Endothelial cell of umbilical vein (primary cell): ENCODE data around the gene EVA1A. TPM values are rescaled to one million over a fixed set of nuclear protein-coding genes. Genes with fewer than 3 reads are reported as not detected.

Experiments
- BruUV-seq: library from RNA; stranded (reverse); fragments of 400-500 nt; replicated peaks from 2 replicates; lab custom pipeline; 2021; lab: Mats Ljungman, UMichigan
- CTCF ChIA-PET: fragments of 300-600, 350-600 bp; sonication (Branson Sonifier 250); formaldehyde crosslinking; loops from one replicate; lab custom pipeline; 2021; ENCODE audit warnings: antibody characterized with exemption, inconsistent platforms; lab: Charles Lee
- POLR2A ChIA-PET: fragments of 300-600, 350-600 bp; sonication (Branson Sonifier 250); formaldehyde crosslinking; loops from one replicate; lab custom pipeline; 2021; ENCODE audit warnings: antibody characterized with exemption, inconsistent platforms; lab: Charles Lee
- DNase-seq: peaks from one replicate; pipeline ENCODE4 v3.0.0-alpha.2; 2011; ENCODE audit warnings: low read depth, low spot score
- FAIRE-seq: peaks from 2 replicates; lab custom pipeline; 2011; peaks lifted over from hg19 to GRCh38; lab: Jason Lieb, UNC
- H2AFZ ChIP-seq: 2 replicates; pipeline ENCODE4 v1.6.0; 2012; ENCODE audit warnings: low read depth, low read length, control low read depth, inconsistent platforms
- H3K27ac ChIP-seq: 2 replicates; pipeline ENCODE4 v1.5.1; 2011; ENCODE audit warnings: low read depth, mild to moderate bottlenecking, control low read depth, low read length, moderate library complexity; ENCODE audit not compliant: insufficient read depth
- H3K27me3 ChIP-seq, 2 experiments: 2 replicates each; pipeline versions ENCODE4 v1.6.0 to v1.6.1; 2011; ENCODE audit warnings: low read length in 2 of 2, mixed read lengths in 1 of 2; ENCODE audit not compliant: control insufficient read depth in 2 of 2, insufficient read depth in 2 of 2
- H3K36me3 ChIP-seq, 2 experiments: 2 replicates in 1 of 2; 3 replicates in 1 of 2; pipeline ENCODE4 v1.5.1; 2011; ENCODE audit warnings: low read length in 2 of 2, mild to moderate bottlenecking in 1 of 2, moderate library complexity in 1 of 2; ENCODE audit not compliant: control insufficient read depth in 2 of 2, insufficient read depth in 2 of 2; ENCODE audit errors: extremely low read depth in 1 of 2
- H3K4me1 ChIP-seq: 3 replicates; pipeline ENCODE4 v1.5.1; 2011; ENCODE audit warnings: mild to moderate bottlenecking, low read length; ENCODE audit not compliant: control insufficient read depth, insufficient read depth; ENCODE audit errors: extremely low read depth
- H3K4me2 ChIP-seq: 2 replicates; pipeline ENCODE4 v1.6.1; 2011; ENCODE audit warnings: low read length, control low read depth, mixed read lengths; ENCODE audit not compliant: insufficient read depth
- H3K4me3 ChIP-seq, 3 experiments: fragments of 200-600 bp in 1 of 3; sonication (generic), shearing (Covaris generic) in 1 of 3; replicated peaks in 1 of 3; 2 replicates each; pipeline ENCODE4 v1.5.1; 2011 to 2016; ENCODE audit warnings: control low read depth in 3 of 3, low read length in 3 of 3, mild to moderate bottlenecking in 2 of 3, inconsistent platforms in 1 of 3, low read depth in 1 of 3, moderate library complexity in 1 of 3; ENCODE audit not compliant: insufficient read depth in 1 of 3
- H3K79me2 ChIP-seq: 2 replicates; pipeline ENCODE4 v1.6.0; 2012; ENCODE audit warnings: low read length, inconsistent platforms; ENCODE audit not compliant: control insufficient read depth, insufficient read depth
- H3K9ac ChIP-seq: replicated peaks from 2 replicates; pipeline ENCODE3; 2011; ENCODE audit warnings: low read length, control low read depth; ENCODE audit not compliant: insufficient read depth; ENCODE audit errors: extremely low read depth
- H3K9me1 ChIP-seq: replicated peaks from 3 replicates; pipeline ENCODE4 v1.6.0; 2011; ENCODE audit warnings: mild to moderate bottlenecking, low read length; ENCODE audit not compliant: control insufficient read depth, insufficient read depth; ENCODE audit errors: extremely low read depth
- H3K9me3 ChIP-seq: replicated peaks from 2 replicates; pipeline ENCODE4 v1.5.1; 2012; ENCODE audit warnings: low read length, inconsistent platforms; ENCODE audit not compliant: control insufficient read depth, insufficient read depth
- H4K20me1 ChIP-seq: replicated peaks from 2 replicates; pipeline ENCODE3; 2011; ENCODE audit warnings: mild to moderate bottlenecking, low read length; ENCODE audit not compliant: control insufficient read depth, insufficient read depth; ENCODE audit errors: extremely low read depth
- CTCF ChIP-seq, 2 donors: IDR thresholded peaks; 1 replicate in 1 of 2; 2 replicates in 1 of 2; pipeline ENCODE4 v1.5.1; 2011; ENCODE audit warnings: low read length in 2 of 2, mild to moderate bottlenecking in 2 of 2, moderate library complexity in 2 of 2, control low read depth in 1 of 2, inconsistent platforms in 1 of 2, low read depth in 1 of 2; ENCODE audit not compliant: insufficient read depth in 1 of 2; ENCODE audit errors: extremely low read depth in 1 of 2
- EZH2 ChIP-seq: IDR thresholded peaks from 2 replicates; pipeline ENCODE4 v1.6.1; 2012; ENCODE audit warnings: borderline replicate concordance, low read depth, mild to moderate bottlenecking, moderate library complexity, low read length, inconsistent platforms; ENCODE audit not compliant: severe bottlenecking
- FOS ChIP-seq: IDR thresholded peaks from 2 replicates; pipeline ENCODE4 v1.6.1; 2011; ENCODE audit warnings: mild to moderate bottlenecking, low read length, moderate library complexity, borderline replicate concordance; ENCODE audit not compliant: insufficient read depth
- GATA2 ChIP-seq: IDR thresholded peaks from 2 replicates; pipeline ENCODE4 v1.7.0; 2011; ENCODE audit warnings: low read depth, mild to moderate bottlenecking, moderate library complexity, mixed read lengths, low read length; ENCODE audit not compliant: insufficient read length, insufficient read depth
- JUN ChIP-seq: IDR thresholded peaks from 2 replicates; pipeline ENCODE4 v1.6.1; 2011; ENCODE audit warnings: borderline replicate concordance, low read depth; ENCODE audit not compliant: insufficient read length, insufficient read depth
- MAX ChIP-seq: IDR thresholded peaks from 2 replicates; pipeline ENCODE4 v1.6.1; 2011; ENCODE audit not compliant: insufficient read depth, insufficient read length
- MYC ChIP-seq: IDR thresholded peaks from one replicate; pipeline ENCODE4 v1.6.1; 2011; ENCODE audit warnings: mild to moderate bottlenecking, low read depth, low read length
- POLR2A ChIP-seq: IDR thresholded peaks from 2 replicates; pipeline ENCODE4 v1.6.1; 2012; ENCODE audit warnings: low read depth, mild to moderate bottlenecking, control low read depth, low read length
- POLR2AphosphoS5 ChIP-seq: IDR thresholded peaks from 2 replicates; pipeline ENCODE4 v1.6.1; 2012; ENCODE audit warnings: low read depth, mild to moderate bottlenecking, control low read depth, low read length, moderate library complexity; ENCODE audit not compliant: insufficient read depth
- dilution Hi-C: fragments of 300-500 bp; cut with MboI; formaldehyde crosslinking; loops from one replicate; pipeline ENCODE4 v1.15.0; 2019; ENCODE audit warnings: low sequenced_read_pairs; ENCODE audit not compliant: extremely low pct_ligation_motif_present
- intact Hi-C: fragments of 100-400 bp; cut with micrococcal nuclease; formaldehyde crosslinking; loops from one replicate; pipeline ENCODE4 v1.10.0; 2022
- polyA plus RNA-seq, 4 experiments: library from polyadenylated mRNA; depleted of rRNA in 3 of 4; stranded (reverse) in 3 of 4; unstranded in 1 of 4; fragments of >200 nt; gene quantifications; 2 replicates each; pipeline versions ENCODE4 v1.2.1 to v1.2.3, GENCODE V29; 2011 to 2012; ENCODE audit warnings: missing spikeins in 1 of 4
- total RNA-seq: library from RNA; stranded (reverse); gene quantifications from 2 replicates; pipeline ENCODE4 v1.2.3, GENCODE V29; 2021

Gene EVA1A
- total and polyA plus RNA-seq, 2 donors (not counting 3 experiments of a cell fraction or from before 2014, with no cell fraction given), result 52.6 to 66.5 TPM

DNA sequence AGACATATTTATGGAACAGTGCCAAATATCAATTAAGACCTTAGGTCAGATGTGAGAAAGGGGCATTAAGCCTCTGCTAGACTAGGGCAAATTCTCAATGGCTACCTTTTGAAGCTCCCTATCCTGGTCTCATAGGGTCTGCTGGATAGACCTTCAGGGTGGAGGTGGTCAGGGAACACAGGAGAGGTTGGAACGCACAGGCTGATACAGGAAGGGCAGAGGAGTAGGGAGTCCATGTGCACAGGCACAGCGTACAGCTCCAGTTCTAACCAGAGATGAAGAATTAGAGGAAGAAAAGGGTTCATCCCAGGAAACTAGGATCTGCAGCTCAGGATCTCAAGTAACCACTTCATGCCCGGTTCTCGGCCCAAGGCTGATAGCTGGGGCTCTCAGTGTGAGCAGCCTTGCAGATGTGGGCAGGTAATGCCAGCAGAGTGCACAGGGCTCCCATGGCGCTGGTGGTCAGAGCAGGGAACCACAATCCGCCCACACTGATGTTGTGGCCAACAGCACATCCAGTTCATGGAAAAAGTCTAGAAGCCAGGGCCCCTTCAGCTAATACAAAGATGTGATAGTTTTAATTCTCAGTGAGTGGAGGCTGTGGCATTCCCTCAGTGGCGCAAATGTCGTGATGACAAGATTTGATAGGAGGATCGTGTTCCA is 3.4 kb upstream of the EVA1A start:
- BruUV-seq, result no TSS peak
- no peaks in the 10 kb centered on the region for H3K36me3 ChIP-seq
- CTCF ChIA-PET, result interaction anchor here (0.7 to 2.5 kb wide), 5 partner anchors 11 to 101 kb away, joined by 3 to 11 read pairs (median 4); no protein-coding TSS in a partner anchor
- FAIRE-seq (no peak), DNase-seq (no peak)
- no peaks in the 10 kb centered on the region for H3K9me1 ChIP-seq
- TF ChIP-seq MYC (no peak), MAX (no peak), FOS (no peak), EZH2 (no peak), GATA2 (no peak), POLR2AphosphoS5 (no peak), CTCF (IDR thresholded peaks at IDR 0.05; ENCODE audit: extremely low read depth in 1 of 2, insufficient read depth in 1 of 2, low read depth in 1 of 2, low read length in 2 of 2) (no peak), JUN (no peak), POLR2A (no peak)
- no peak overlapping the region for H3K4me2 ChIP-seq
- dilution Hi-C loops (no loop called here), intact Hi-C loops (no loop called here)
- POLR2A ChIA-PET, result no interaction called here
- no peak overlapping the region for H3K4me3 ChIP-seq
- no peaks in the 10 kb centered on the region for H4K20me1 ChIP-seq
- no peak overlapping the region for H3K27ac ChIP-seq
- H3K9me3 ChIP-seq, result no peaks in the 10 kb centered on the region
- peaks cover 11% of the 10 kb centered on the region for H3K79me2 ChIP-seq
- peaks cover 23% of the 10 kb centered on the region for H3K4me1 ChIP-seq
- no peaks in the 10 kb centered on the region for H3K27me3 ChIP-seq
- H3K9ac ChIP-seq, result no peak overlapping the region
- H2AFZ ChIP-seq, result no peak overlapping the region
